A673 (cell line): ENCODE results near the gene MORN1. TPM values are rescaled to one million over a fixed set of nuclear protein-coding genes. Genes with fewer than 3 reads are reported as not detected.

Experiments used
- BruUV-seq: library from RNA; stranded (reverse); fragments of 400-500 nt; replicated peaks from 2 replicates; lab custom pipeline; 2021; lab: Mats Ljungman, UMichigan
- CTCF ChIA-PET: fragments of 300-600 bp; sonication (Branson Sonifier 250); formaldehyde crosslinking; loops from one replicate; lab custom pipeline; 2022; ENCODE audit warnings: antibody characterized with exemption; lab: Charles Lee
- POLR2A ChIA-PET: fragments of 300-600 bp; sonication (Branson Sonifier 250); formaldehyde crosslinking; loops from one replicate; lab custom pipeline; 2022; ENCODE audit warnings: antibody characterized with exemption; ENCODE audit not compliant: low non-redundant PET; lab: Charles Lee
- DNase-seq: peaks from one replicate; pipeline ENCODE4 v3.0.0-alpha.2; 2015; ENCODE audit warnings: low spot score
- H3K27ac ChIP-seq: fragments of 200-600 bp; sonication (generic); 2 replicates; pipeline ENCODE4 v1.5.1; 2016; ENCODE audit warnings: mixed run types, low read depth, mild to moderate bottlenecking, mixed read lengths, antibody characterized with exemption, low read length; ENCODE audit not compliant: poor library complexity, severe bottlenecking
- H3K27me3 ChIP-seq: fragments of 200-600 bp; sonication (generic); replicated peaks from 2 replicates; pipeline ENCODE4 v1.6.1; 2017; ENCODE audit warnings: mixed run types, low read depth, mild to moderate bottlenecking, mixed read lengths, antibody characterized with exemption, low read length; ENCODE audit not compliant: insufficient read depth, poor library complexity
- H3K36me3 ChIP-seq: fragments of 200-600 bp; sonication (generic); 2 replicates; pipeline ENCODE4 v1.6.1; 2016; ENCODE audit warnings: mixed run types, mild to moderate bottlenecking, mixed read lengths, antibody characterized with exemption, low read length; ENCODE audit not compliant: insufficient read depth, poor library complexity, severe bottlenecking
- H3K4me1 ChIP-seq: fragments of 200-600 bp; sonication (generic); 2 replicates; pipeline ENCODE4 v1.6.1; 2017; ENCODE audit warnings: mixed run types, mild to moderate bottlenecking, mixed read lengths, antibody characterized with exemption, low read length; ENCODE audit not compliant: insufficient read depth, poor library complexity, severe bottlenecking
- H3K4me3 ChIP-seq: fragments of 200-600 bp; sonication (generic); 2 replicates; pipeline ENCODE4 v1.5.1; 2016; ENCODE audit warnings: low read depth, mixed run types, mild to moderate bottlenecking, mixed read lengths, low read length; ENCODE audit not compliant: poor library complexity, severe bottlenecking
- H3K9me3 ChIP-seq: fragments of 200-600 bp; sonication (generic); 2 replicates; pipeline ENCODE4 v1.6.1; 2016; ENCODE audit warnings: mixed run types, low read depth, mild to moderate bottlenecking, mixed read lengths, antibody characterized with exemption, low read length; ENCODE audit not compliant: poor library complexity, severe bottlenecking
- CTCF ChIP-seq: fragments of 300-800, 200-600 bp; sonication (generic); conservative IDR thresholded peaks from 2 replicates; pipeline ENCODE4 v1.5.1; 2017; ENCODE audit warnings: low read depth, mild to moderate bottlenecking, antibody characterized with exemption, low read length, moderate library complexity, mixed read lengths
- EZH2 ChIP-seq: fragments of 200-600 bp; sonication (generic); IDR thresholded peaks from 2 replicates; pipeline ENCODE4 v1.6.1; 2017; ENCODE audit warnings: borderline replicate concordance, low read depth, mild to moderate bottlenecking, mixed read lengths, antibody characterized with exemption, low read length; ENCODE audit not compliant: poor library complexity, severe bottlenecking
- intact Hi-C: fragments of 100-400 bp; cut with micrococcal nuclease; formaldehyde crosslinking; loops from one replicate; pipeline ENCODE4 v1.10.0; 2022; ENCODE audit not compliant: unreplicated experiment
- total RNA-seq: library from RNA; stranded (reverse); gene quantifications from 2 replicates; pipeline ENCODE4 v1.2.3, GENCODE V29; 2021

MORN1 gene
- total RNA-seq, 1 experiment from 2014 or later: 24.7 TPM

GRCh38 chr1:2274231-2274928, 117.0 kb downstream of the MORN1 start:
- Histone ChIP-seq H3K4me1 (peaks cover 26% of the 10 kb centered on the region), H3K27ac (peak overlapping the region; percentile 59)

DNA sequence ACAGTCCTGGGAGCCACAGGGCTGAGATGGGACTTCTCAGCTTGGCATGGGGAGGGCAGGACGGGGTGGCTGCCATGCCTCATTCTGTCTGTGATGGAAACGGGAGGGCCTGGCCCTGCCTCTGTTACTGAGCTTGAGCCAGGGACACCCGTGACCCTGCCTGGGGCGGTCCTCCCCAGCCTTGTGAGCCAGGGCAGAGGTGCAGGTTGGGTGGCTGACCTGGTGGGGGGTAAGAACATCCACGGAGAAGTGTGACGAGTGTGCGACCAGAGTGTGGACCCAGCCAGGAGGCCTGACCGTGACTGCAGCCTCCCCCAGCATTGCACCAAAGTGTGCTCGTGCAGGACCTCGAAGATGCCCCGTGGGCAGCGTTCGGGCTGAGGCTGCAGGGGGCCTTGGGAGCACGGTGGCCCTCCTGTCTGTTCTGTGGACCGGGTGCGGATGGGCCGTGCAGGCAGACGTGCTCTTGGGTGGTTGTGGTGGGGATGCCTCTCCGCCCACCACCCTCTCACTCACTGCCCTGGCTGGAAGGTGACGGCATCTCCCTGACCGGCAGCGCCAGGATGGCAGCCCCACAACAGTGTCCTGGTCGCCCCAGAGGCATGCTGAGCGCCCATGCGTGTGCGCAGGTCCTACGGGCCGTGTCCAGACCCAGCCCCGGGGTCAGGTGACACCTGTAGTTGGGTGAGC, 117.8 kb downstream of the MORN1 start:
- Histone ChIP-seq H3K27ac (peak overlapping the region; percentile 59), H3K4me3 (no peak overlapping the region), H3K36me3 (peaks cover 5% of the 10 kb centered on the region), H3K4me1 (peaks cover 18% of the 10 kb centered on the region), H3K9me3 (no peaks in the 10 kb centered on the region), H3K27me3 (no peaks in the 10 kb centered on the region)
- intact Hi-C loops: no loop called here
- ChIA-PET CTCF (no interaction called here), POLR2A (no interaction called here)
- DNase-seq: no peak
- no peak for TF ChIP-seq CTCF
- no TSS peak for BruUV-seq

More at GRCh38 chr1:2274231-2274928, 117.0 kb downstream of the MORN1 start:
- ChIA-PET CTCF (no interaction called here), POLR2A (no interaction called here)
- intact Hi-C loops: no loop called here
- no peak for DNase-seq
- Histone ChIP-seq H3K36me3 (peaks cover 5% of the 10 kb centered on the region), H3K4me3 (no peak overlapping the region), H3K9me3 (no peaks in the 10 kb centered on the region), H3K27me3 (no peaks in the 10 kb centered on the region)
- TF ChIP-seq EZH2 (no peak), CTCF (no peak)
- no TSS peak for BruUV-seq

DNA sequence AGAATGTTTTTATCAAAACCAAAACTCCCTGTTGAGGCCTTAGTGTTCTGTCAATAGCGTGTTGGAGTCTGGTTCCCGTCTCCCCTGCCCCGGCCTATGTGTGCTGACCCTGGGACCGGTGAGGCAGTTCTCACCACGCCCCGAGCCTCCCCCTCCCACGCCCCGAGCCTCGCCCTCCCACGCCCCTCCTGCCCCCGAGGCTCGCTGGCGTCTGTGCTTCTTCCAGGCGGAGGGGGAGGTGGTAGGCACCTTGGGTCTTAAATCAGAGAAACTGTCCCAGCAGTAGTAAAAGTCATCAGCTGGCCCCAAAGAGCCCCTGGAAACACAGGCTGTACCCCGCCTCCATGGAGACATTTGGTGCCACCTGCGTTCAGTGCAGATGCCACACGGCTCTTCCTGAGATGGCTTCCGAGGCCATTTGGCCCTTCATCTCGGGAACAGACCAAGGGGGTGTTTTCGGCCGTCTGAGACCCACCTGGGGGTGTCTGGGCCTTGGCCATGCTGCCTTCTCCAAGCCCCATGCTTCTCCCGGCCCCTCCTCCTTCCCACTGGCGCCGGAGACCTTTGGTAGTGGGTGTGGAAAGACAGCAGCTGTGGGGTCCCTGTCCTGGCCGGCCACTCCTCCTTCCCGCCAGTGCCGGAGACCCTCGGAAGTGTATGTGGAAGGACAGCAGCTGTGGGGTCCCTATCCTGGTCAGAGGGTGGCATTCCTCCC, 118.5 kb downstream of the MORN1 start:
- TF ChIP-seq CTCF (no peak), EZH2 (no peak)
- no peak overlapping the region for H3K4me3 ChIP-seq
- ChIA-PET POLR2A (no interaction called here), CTCF (no interaction called here)
- no peaks in the 10 kb centered on the region for H3K27me3 ChIP-seq
- intact Hi-C loops: no loop called here
- H3K27ac ChIP-seq: peak overlapping the region; percentile 59
- H3K4me1 ChIP-seq: peaks cover 11% of the 10 kb centered on the region
- no TSS peak for BruUV-seq
- no peaks in the 10 kb centered on the region for H3K9me3 ChIP-seq
- peaks cover 5% of the 10 kb centered on the region for H3K36me3 ChIP-seq
- DNase-seq: no peak
